ENCODE results near the gene TCERG1.

Gene TCERG1

DNA sequence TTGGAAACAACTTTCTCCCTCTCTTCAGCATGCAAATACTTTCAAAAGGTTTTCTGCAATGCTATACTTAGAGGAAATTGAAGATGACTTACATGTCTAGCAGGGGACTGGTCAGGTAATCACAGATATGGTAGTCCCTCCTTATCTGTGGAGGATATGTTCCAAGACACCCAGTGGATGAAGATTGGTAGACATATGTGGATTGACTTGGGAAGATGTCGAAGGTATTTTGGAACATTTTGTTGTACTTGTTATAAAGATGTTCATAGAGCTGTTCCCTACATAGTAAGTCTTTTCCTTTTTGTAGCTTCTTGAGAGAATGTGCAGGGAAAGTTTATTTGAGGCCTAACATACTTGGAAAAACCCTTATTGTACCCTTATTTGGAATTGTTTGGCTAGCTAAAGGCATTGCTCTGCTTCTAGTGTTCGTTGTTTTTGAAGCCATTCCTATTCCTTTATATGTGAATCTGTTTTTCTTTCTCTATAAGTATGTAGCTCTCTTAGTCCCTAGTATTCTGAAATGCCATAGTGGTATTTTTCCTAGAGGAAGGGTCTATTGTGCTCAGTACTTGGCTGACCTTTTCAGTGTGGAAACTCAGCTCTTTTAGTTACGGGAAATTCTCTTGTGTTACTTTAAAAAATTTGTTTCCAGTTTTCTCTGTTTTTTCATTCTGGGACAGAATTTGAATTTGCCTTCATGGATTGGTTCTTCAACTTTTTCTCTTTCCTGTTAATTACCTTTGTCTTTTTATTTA is 43.1 kb downstream of the TCERG1 start:
- H4K20me1 ChIP-seq (ENCODE audit: insufficient read depth, low read length), result no peaks in the 10 kb centered on the region
- H3K4me2 ChIP-seq (ENCODE audit: insufficient read depth, low read length), result no peak overlapping the region
- no peaks in the 10 kb centered on the region for H3K4me1 ChIP-seq (ENCODE audit: insufficient read depth, low read length)
- no peaks in the 10 kb centered on the region for H3K27me3 ChIP-seq (ENCODE audit: insufficient read depth, low read length, poor library complexity)
- H3K36me3 ChIP-seq (ENCODE audit: insufficient read depth, low read length), result peaks cover 70% of the 10 kb centered on the region
- ATAC-seq (ENCODE audit: insufficient read depth, low read depth), result no peak
- H3K4me3 ChIP-seq (ENCODE audit: low read depth in 1 of 2, low read length in 2 of 2), result no peak overlapping the region
- H2AFZ ChIP-seq (ENCODE audit: low read depth, low read length), result no peak overlapping the region
- no peak overlapping the region for H3K27ac ChIP-seq (ENCODE audit: low read length)
- no peak overlapping the region for H3K9ac ChIP-seq (ENCODE audit: low read depth, low read length)
- no peak for DNase-seq
- no peaks in the 10 kb centered on the region for H3K9me3 ChIP-seq (ENCODE audit: insufficient read depth, low read length, severe bottlenecking)
- no peaks in the 10 kb centered on the region for H3K79me2 ChIP-seq (ENCODE audit: insufficient read depth, low read length)
- TF ChIP-seq CTCF (IDR thresholded peaks at IDR 0.05; ENCODE audit: borderline replicate concordance, extremely low read depth, low read length, poor library complexity, severe bottlenecking) (no peak), EZH2 (IDR thresholded peaks at IDR 0.05; ENCODE audit: borderline replicate concordance, low read depth, low read length, severe bottlenecking) (no peak)

DNA sequence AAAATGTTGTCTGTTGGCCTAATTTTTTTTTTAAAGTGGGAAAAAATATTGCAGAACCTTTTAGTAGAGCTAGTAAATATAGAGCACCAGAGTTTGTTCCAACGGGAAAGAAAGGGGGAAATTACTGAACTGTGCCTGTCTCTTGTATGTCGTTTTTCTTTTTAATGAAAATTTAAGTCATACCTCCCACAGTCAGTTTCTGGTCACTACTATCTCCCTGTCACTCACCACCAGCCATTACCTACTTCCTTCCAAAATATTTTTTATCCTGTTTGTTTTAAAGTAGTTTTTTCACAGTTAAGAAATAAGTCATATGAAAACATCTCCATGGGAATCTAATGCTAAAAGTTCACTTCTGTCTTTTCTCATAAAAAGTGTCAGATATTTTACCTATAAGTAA is 47.5 kb downstream of the TCERG1 start:
- H3K27ac ChIP-seq (ENCODE audit: low read length), result no peak overlapping the region
- no peaks in the 10 kb centered on the region for H3K4me1 ChIP-seq (ENCODE audit: insufficient read depth, low read length)
- no peak overlapping the region for H3K4me2 ChIP-seq (ENCODE audit: insufficient read depth, low read length)
- no peaks in the 10 kb centered on the region for H3K9me3 ChIP-seq (ENCODE audit: insufficient read depth, low read length, severe bottlenecking)
- no peaks in the 10 kb centered on the region for H3K27me3 ChIP-seq (ENCODE audit: insufficient read depth, low read length, poor library complexity)
- H3K4me3 ChIP-seq (ENCODE audit: low read depth in 1 of 2, low read length in 2 of 2), result no peak overlapping the region
- DNase-seq (no peak), ATAC-seq (ENCODE audit: insufficient read depth, low read depth) (no peak)
- peaks cover 11% of the 10 kb centered on the region; the same call in 1 of the 2 replicates for H4K20me1 ChIP-seq (ENCODE audit: insufficient read depth, low read length)
- H3K36me3 ChIP-seq (ENCODE audit: insufficient read depth, low read length), result peaks cover 66% of the 10 kb centered on the region
- H3K9ac ChIP-seq (ENCODE audit: low read depth, low read length), result no peak overlapping the region
- H2AFZ ChIP-seq (ENCODE audit: low read depth, low read length), result no peak overlapping the region
- H3K79me2 ChIP-seq (ENCODE audit: insufficient read depth, low read length), result peaks cover 4% of the 10 kb centered on the region; the same call in 1 of the 2 replicates
- TF ChIP-seq CTCF (IDR thresholded peaks at IDR 0.05; ENCODE audit: borderline replicate concordance, extremely low read depth, low read length, poor library complexity, severe bottlenecking) (no peak), EZH2 (IDR thresholded peaks at IDR 0.05; ENCODE audit: borderline replicate concordance, low read depth, low read length, severe bottlenecking) (no peak)

DNA sequence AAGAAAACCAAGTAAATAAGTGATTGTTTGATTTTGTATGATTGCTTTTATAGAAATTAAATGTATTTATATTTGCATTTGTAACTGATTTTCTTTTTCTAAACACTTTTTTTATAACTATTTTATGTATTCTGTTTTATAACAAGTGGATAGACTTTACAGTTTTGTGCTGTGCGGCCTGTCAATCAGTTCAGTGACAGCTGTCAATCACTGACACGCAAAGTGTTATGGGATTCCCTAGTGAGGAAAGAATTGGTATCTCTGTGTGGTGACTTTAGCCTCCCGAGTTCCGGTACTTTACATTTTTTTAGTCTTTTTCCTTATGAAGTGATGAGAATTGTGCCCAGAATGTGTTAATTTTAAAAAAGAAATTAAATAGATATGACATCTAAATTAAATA is 52.5 kb downstream of the TCERG1 start:
- no peak for ATAC-seq (ENCODE audit: insufficient read depth, low read depth)
- H3K36me3 ChIP-seq (ENCODE audit: insufficient read depth, low read length), result peaks cover 66% of the 10 kb centered on the region

More for the DNA sequence above, 52.5 kb downstream of the TCERG1 start:
- Histone ChIP-seq H4K20me1 (ENCODE audit: insufficient read depth, low read length) (peaks cover 14% of the 10 kb centered on the region; the same call in 1 of the 2 replicates), H3K4me1 (ENCODE audit: insufficient read depth, low read length) (no peaks in the 10 kb centered on the region), H3K4me3 (ENCODE audit: low read depth in 1 of 2, low read length in 2 of 2) (no peak overlapping the region), H3K9me3 (ENCODE audit: insufficient read depth, low read length, severe bottlenecking) (no peaks in the 10 kb centered on the region), H3K9ac (ENCODE audit: low read depth, low read length) (no peak overlapping the region), H3K27me3 (ENCODE audit: insufficient read depth, low read length, poor library complexity) (no peaks in the 10 kb centered on the region), H3K4me2 (ENCODE audit: insufficient read depth, low read length) (no peak overlapping the region), H2AFZ (ENCODE audit: low read depth, low read length) (no peak overlapping the region), H3K79me2 (ENCODE audit: insufficient read depth, low read length) (peaks cover 10% of the 10 kb centered on the region; the same call in 1 of the 2 replicates), H3K27ac (ENCODE audit: low read length) (no peak overlapping the region)
- TF ChIP-seq CTCF (IDR thresholded peaks at IDR 0.05; ENCODE audit: borderline replicate concordance, extremely low read depth, low read length, poor library complexity, severe bottlenecking) (no peak), EZH2 (IDR thresholded peaks at IDR 0.05; ENCODE audit: borderline replicate concordance, low read depth, low read length, severe bottlenecking) (no peak)
- DNase-seq, result no peak

Measured in DND-41 (cell line).